Medulla oblongata (tissue), 1 donor: ENCODE measurements around the gene IL3.

Experiments used
- DNase-seq: peaks from one replicate; pipeline ENCODE4 v3.0.0-alpha.2; 2015; ENCODE audit errors: extremely low spot score

The IL3 gene

GRCh38 chr5:132112111-132112510 is 51.7 kb downstream of the IL3 start:
- DNase-seq = no peak
